WTC11 (cell line): ENCODE data around the gene HKDC1.

Source experiments
- ETV6 ChIP-seq: sonication (generic); formaldehyde crosslinking; IDR thresholded peaks from 2 replicates; pipeline ENCODE4 v1.8.1; 2022; ENCODE audit warnings: mild to moderate bottlenecking, missing genetic modification reagents
- SP1 ChIP-seq: sonication (generic); formaldehyde crosslinking; conservative IDR thresholded peaks from 2 replicates; pipeline ENCODE4 v1.8.1; 2022; ENCODE audit warnings: missing genetic modification reagents
- ZNF232 ChIP-seq: sonication (generic); formaldehyde crosslinking; IDR thresholded peaks from 2 replicates; pipeline ENCODE4 v1.8.0; 2022; ENCODE audit warnings: mild to moderate bottlenecking, missing genetic modification reagents
- TF ChIP-seq, protein P1 (sequence below): sonication (generic); formaldehyde crosslinking; IDR thresholded peaks from 2 replicates; pipeline ENCODE4 v1.8.1; 2022; ENCODE audit warnings: low read depth, missing genetic modification reagents, borderline replicate concordance
- TF ChIP-seq, protein P2 (sequence below): fragments of 200-600 bp; IDR thresholded peaks from 2 replicates; pipeline ENCODE4 v1.8.0; 2022; ENCODE audit warnings: antibody characterized with exemption
- TF ChIP-seq, protein P3 (sequence below): sonication (generic); formaldehyde crosslinking; IDR thresholded peaks from 2 replicates; pipeline ENCODE4 v1.8.1; 2022; ENCODE audit warnings: mild to moderate bottlenecking, missing genetic modification reagents, moderate library complexity, borderline replicate concordance

DNA sequence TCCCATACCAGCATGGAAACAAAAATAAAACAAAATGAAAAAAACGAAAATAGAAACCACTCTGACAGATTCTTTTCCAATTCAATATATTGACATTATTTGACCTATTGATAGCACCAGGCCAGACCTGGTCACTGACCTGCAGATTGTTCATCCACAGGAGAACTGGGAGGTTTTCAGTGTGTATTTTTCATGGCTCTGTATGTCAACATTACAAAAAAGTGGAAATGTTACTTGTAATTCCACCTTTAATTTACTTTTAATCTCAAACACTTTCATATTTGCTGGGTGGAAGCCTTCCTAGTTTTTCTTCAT is 2.9 kb downstream of the HKDC1 start:
- TF ChIP-seq ETV6 (CRISPR knock-in tag) (no peak), ZNF232 (CRISPR knock-in tag) (no peak), SP1 (CRISPR knock-in tag) (no peak)
- TF ChIP-seq, protein P1, sequence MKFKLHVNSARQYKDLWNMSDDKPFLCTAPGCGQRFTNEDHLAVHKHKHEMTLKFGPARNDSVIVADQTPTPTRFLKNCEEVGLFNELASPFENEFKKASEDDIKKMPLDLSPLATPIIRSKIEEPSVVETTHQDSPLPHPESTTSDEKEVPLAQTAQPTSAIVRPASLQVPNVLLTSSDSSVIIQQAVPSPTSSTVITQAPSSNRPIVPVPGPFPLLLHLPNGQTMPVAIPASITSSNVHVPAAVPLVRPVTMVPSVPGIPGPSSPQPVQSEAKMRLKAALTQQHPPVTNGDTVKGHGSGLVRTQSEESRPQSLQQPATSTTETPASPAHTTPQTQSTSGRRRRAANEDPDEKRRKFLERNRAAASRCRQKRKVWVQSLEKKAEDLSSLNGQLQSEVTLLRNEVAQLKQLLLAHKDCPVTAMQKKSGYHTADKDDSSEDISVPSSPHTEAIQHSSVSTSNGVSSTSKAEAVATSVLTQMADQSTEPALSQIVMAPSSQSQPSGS (CRISPR knock-in tag), result no peak
- TF ChIP-seq, protein P2, sequence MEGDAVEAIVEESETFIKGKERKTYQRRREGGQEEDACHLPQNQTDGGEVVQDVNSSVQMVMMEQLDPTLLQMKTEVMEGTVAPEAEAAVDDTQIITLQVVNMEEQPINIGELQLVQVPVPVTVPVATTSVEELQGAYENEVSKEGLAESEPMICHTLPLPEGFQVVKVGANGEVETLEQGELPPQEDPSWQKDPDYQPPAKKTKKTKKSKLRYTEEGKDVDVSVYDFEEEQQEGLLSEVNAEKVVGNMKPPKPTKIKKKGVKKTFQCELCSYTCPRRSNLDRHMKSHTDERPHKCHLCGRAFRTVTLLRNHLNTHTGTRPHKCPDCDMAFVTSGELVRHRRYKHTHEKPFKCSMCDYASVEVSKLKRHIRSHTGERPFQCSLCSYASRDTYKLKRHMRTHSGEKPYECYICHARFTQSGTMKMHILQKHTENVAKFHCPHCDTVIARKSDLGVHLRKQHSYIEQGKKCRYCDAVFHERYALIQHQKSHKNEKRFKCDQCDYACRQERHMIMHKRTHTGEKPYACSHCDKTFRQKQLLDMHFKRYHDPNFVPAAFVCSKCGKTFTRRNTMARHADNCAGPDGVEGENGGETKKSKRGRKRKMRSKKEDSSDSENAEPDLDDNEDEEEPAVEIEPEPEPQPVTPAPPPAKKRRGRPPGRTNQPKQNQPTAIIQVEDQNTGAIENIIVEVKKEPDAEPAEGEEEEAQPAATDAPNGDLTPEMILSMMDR, result no peak
- TF ChIP-seq, protein P3, sequence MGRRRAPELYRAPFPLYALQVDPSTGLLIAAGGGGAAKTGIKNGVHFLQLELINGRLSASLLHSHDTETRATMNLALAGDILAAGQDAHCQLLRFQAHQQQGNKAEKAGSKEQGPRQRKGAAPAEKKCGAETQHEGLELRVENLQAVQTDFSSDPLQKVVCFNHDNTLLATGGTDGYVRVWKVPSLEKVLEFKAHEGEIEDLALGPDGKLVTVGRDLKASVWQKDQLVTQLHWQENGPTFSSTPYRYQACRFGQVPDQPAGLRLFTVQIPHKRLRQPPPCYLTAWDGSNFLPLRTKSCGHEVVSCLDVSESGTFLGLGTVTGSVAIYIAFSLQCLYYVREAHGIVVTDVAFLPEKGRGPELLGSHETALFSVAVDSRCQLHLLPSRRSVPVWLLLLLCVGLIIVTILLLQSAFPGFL (CRISPR knock-in tag), result no peak
